K562 (cell line): ENCODE measurements around the gene SPRR2A. TPM values are rescaled to one million over a fixed set of nuclear protein-coding genes. Genes with fewer than 3 reads are reported as not detected.
A peak's percentile ranks its signal among the peaks of the same experiment; 100 is the strongest.

Experiments
- CBX3 ChIP-seq, 2 experiments: IDR thresholded peaks; 1 replicate in 1 of 2; 2 replicates in 1 of 2; pipeline ENCODE4 v1.6.1; 2012; ENCODE audit warnings: inconsistent platforms in 2 of 2, low read length in 2 of 2, borderline replicate concordance in 1 of 2, control low read depth in 1 of 2
- CCNT2 ChIP-seq: IDR thresholded peaks from 2 replicates; pipeline ENCODE4 v1.6.1; 2011; ENCODE audit warnings: borderline replicate concordance, low read depth, mild to moderate bottlenecking, moderate library complexity, mixed read lengths, low read length; ENCODE audit not compliant: insufficient read length; ENCODE audit errors: extremely low read depth
- EP300 ChIP-seq: IDR thresholded peaks from 2 replicates; pipeline ENCODE4 v1.6.1; 2012; ENCODE audit warnings: low read length, improper control_type of control experiment
- HNRNPK ChIP-seq: fragments of 200-400 bp; formaldehyde crosslinking; IDR thresholded peaks from one replicate; pipeline ENCODE4 v1.6.1; 2018; ENCODE audit warnings: mild to moderate bottlenecking, low read depth, low read length; ENCODE audit not compliant: poor library complexity, severe bottlenecking
- HOXB6 ChIP-seq: fragments of 250-450 bp; sonication (Bioruptor Pico); IDR thresholded peaks from 2 replicates; pipeline ENCODE4 v1.5.1; 2022; ENCODE audit warnings: mild to moderate bottlenecking, borderline replicate concordance
- ILF3 ChIP-seq: fragments of 450-650 bp; IDR thresholded peaks from 2 replicates; pipeline ENCODE4 v1.6.1; 2018; ENCODE audit warnings: antibody characterized with exemption, mild to moderate bottlenecking, moderate library complexity, borderline replicate concordance
- KAT7 ChIP-seq: sonication (generic); formaldehyde crosslinking; IDR thresholded peaks from 2 replicates; pipeline ENCODE4 v1.8.0; 2022; ENCODE audit warnings: missing genetic modification reagents, mild to moderate bottlenecking, borderline replicate concordance
- LCOR ChIP-seq: sonication (generic); formaldehyde crosslinking; IDR thresholded peaks from 2 replicates; pipeline ENCODE4 v1.8.0; 2022; ENCODE audit warnings: mild to moderate bottlenecking, missing genetic modification reagents
- NFE2 ChIP-seq: IDR thresholded peaks from 2 replicates; pipeline ENCODE4 v1.6.1; 2014; ENCODE audit warnings: antibody characterized with exemption, low read depth
- NFRKB ChIP-seq: fragments of 450-650 bp; IDR thresholded peaks from 2 replicates; pipeline ENCODE4 v1.6.1; 2016; ENCODE audit warnings: low read depth
- NONO ChIP-seq, 2 experiments: fragments of 200-400 bp in 1 of 2; fragments of 450-650 bp in 1 of 2; formaldehyde crosslinking in 1 of 2; IDR thresholded peaks; 2 replicates each; pipeline ENCODE4 v1.6.1; 2017; ENCODE audit warnings: low read depth in 2 of 2, mild to moderate bottlenecking in 2 of 2, moderate library complexity in 2 of 2, low read length in 1 of 2
- PHB2 ChIP-seq: fragments of 450-650 bp; IDR thresholded peaks from 2 replicates; pipeline ENCODE4 v1.6.1; 2017; ENCODE audit warnings: low read depth
- RAD21 ChIP-seq, 2 experiments: fragments of 250-450 bp in 1 of 2; fragments of 450-650 bp in 1 of 2; sonication (Bioruptor Pico) in 1 of 2; formaldehyde crosslinking in 1 of 2; IDR thresholded peaks in 1 of 2; conservative IDR thresholded peaks in 1 of 2; 2 replicates each; pipeline versions ENCODE4 v1.4.0 to v1.8.0; 2020 to 2022; ENCODE audit warnings: mild to moderate bottlenecking in 2 of 2, moderate library complexity in 1 of 2
- RFX1 ChIP-seq: fragments of 450-650 bp; IDR thresholded peaks from 2 replicates; pipeline ENCODE4 v1.6.1; 2016; ENCODE audit warnings: mild to moderate bottlenecking, moderate library complexity
- SMC3 ChIP-seq: conservative IDR thresholded peaks from 2 replicates; pipeline ENCODE4 v1.6.1; 2011; ENCODE audit warnings: low read depth, low read length, improper control_type of control experiment; ENCODE audit not compliant: insufficient read depth
- SNIP1 ChIP-seq: fragments of 450-650 bp; IDR thresholded peaks from 2 replicates; pipeline ENCODE4 v1.7.1; 2017; ENCODE audit warnings: low read depth, mild to moderate bottlenecking
- ZBED1 ChIP-seq: IDR thresholded peaks from 2 replicates; pipeline ENCODE4 v1.6.1; 2014
- ZNF253 ChIP-seq: fragments of 250-450 bp; sonication (Bioruptor Pico); conservative IDR thresholded peaks from 2 replicates; pipeline ENCODE4 v1.6.1; 2021; ENCODE audit warnings: mild to moderate bottlenecking
- ZNF274 ChIP-seq: IDR thresholded peaks from 2 replicates; pipeline ENCODE4 v1.6.1; 2011; ENCODE audit warnings: low read depth, mild to moderate bottlenecking, low read length, moderate library complexity, borderline replicate concordance
- polyA plus RNA-seq, 8 experiments: library from polyadenylated mRNA; depleted of rRNA in 4 of 8; stranded (reverse) in 5 of 8; unstranded in 3 of 8; fragments of >200 nt; fragmentation: Nextera tagmentation in 2 of 8; fragmentation: Illumina TruSeq in 1 of 8; extraction: Ambion mirVana in 2 of 8; extraction: Trizol in 1 of 8; gene quantifications; 2 replicates each; pipeline versions ENCODE4 v1.2.1 to v1.2.3, GENCODE V29; 2011 to 2014; ENCODE audit warnings: inconsistent platforms in 1 of 8, missing spikeins in 1 of 8
- total RNA-seq, 7 experiments: library from RNA; depleted of rRNA in 6 of 7; stranded (reverse); fragments of >200 nt in 6 of 7; fragmentation: Illumina TruSeq in 2 of 7; extraction: Trizol in 2 of 7; gene quantifications; 2 replicates each; pipeline versions ENCODE4 v1.2.1 to v1.2.3, GENCODE V29; 2011 to 2021; ENCODE audit warnings: low replicate concordance in 1 of 7
- TF ChIP-seq, protein P1 (sequence below), 2 experiments: IDR thresholded peaks; 2 replicates each; pipeline ENCODE4 v1.6.1; 2012; ENCODE audit warnings: improper control_type of control experiment in 2 of 2, low read depth in 2 of 2, low read length in 2 of 2, borderline replicate concordance in 1 of 2
- TF ChIP-seq, protein P2 (sequence below): fragments of 250-450 bp; sonication (Bioruptor Pico); IDR thresholded peaks from 2 replicates; pipeline ENCODE4 v1.5.0; 2020; ENCODE audit warnings: mild to moderate bottlenecking
- TF ChIP-seq, protein P3 (sequence below): fragments of 450-650 bp; formaldehyde crosslinking; IDR thresholded peaks from 2 replicates; pipeline ENCODE4 v1.4.0; 2020; ENCODE audit warnings: mild to moderate bottlenecking, mixed read lengths

The SPRR2A gene
- total and polyA plus RNA-seq, 9 of the 15 experiments (the other 6 are each of a cell fraction or from before 2014, with no cell fraction given): 0.17 TPM; not detected in 8

DNA sequence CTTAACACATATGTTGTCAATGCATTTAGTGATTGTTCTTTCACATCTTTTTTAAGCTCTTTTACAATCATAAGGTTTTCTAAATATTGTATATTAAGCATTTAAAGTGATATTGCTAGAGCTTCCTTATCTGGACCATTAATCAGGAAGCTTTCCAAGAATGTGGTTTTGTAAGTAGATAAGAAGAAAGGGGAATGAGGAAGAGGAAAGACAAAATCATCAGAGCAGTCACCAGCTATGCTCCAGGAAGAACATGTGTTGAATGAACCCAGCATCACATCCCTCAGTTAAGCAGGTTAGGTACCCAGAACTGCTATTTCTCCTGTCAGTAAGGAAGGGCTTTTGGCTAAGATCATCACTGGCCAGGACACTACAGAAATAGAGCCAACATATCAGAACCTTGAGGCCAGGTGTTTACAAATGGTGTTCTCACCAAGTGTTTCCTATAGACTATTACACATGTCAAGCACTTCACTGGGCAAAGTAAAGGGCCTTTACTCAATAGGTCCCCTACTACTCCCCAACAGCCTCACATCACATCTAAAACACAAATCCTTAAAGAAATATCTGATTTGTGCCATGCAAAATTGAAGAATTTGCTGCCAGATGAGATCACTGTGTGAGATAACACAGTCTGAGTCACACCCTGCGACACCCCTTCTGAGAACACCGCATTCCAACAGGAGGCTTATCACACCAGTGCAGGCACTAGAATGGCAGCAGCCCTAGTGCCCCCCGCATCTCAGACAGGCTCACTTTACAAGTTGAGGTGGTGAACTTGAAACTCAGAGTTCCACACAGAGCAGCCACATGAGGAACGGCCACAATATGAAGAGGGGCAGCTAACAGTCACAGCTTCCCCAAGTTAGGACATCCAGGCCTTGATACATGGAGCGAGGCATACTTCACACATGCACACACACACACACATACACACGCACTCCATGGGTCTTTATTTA, 1.8 kb upstream of the SPRR2A start (continued):
- TF ChIP-seq NFE2: peak; percentile 63
- no peak for TF ChIP-seq HOXB6 (CRISPR knock-in tag)
- TF ChIP-seq NONO (IDR thresholded peaks at IDR 0.05; ENCODE audit: low read depth in 2 of 2, low read length in 1 of 2): no peak
- TF ChIP-seq SMC3: no peak
- TF ChIP-seq SNIP1: no peak
- TF ChIP-seq, protein P1, sequence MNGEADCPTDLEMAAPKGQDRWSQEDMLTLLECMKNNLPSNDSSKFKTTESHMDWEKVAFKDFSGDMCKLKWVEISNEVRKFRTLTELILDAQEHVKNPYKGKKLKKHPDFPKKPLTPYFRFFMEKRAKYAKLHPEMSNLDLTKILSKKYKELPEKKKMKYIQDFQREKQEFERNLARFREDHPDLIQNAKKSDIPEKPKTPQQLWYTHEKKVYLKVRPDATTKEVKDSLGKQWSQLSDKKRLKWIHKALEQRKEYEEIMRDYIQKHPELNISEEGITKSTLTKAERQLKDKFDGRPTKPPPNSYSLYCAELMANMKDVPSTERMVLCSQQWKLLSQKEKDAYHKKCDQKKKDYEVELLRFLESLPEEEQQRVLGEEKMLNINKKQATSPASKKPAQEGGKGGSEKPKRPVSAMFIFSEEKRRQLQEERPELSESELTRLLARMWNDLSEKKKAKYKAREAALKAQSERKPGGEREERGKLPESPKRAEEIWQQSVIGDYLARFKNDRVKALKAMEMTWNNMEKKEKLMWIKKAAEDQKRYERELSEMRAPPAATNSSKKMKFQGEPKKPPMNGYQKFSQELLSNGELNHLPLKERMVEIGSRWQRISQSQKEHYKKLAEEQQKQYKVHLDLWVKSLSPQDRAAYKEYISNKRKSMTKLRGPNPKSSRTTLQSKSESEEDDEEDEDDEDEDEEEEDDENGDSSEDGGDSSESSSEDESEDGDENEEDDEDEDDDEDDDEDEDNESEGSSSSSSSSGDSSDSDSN (IDR thresholded peaks at IDR 0.05; ENCODE audit: borderline replicate concordance in 1 of 2, low read depth in 2 of 2, low read length in 2 of 2): 0 out of 4 replicates have a peak, but pooled peaks of 1 of the 2 experiments have one; percentile 20
- TF ChIP-seq LCOR: no peak
- TF ChIP-seq, protein P2, sequence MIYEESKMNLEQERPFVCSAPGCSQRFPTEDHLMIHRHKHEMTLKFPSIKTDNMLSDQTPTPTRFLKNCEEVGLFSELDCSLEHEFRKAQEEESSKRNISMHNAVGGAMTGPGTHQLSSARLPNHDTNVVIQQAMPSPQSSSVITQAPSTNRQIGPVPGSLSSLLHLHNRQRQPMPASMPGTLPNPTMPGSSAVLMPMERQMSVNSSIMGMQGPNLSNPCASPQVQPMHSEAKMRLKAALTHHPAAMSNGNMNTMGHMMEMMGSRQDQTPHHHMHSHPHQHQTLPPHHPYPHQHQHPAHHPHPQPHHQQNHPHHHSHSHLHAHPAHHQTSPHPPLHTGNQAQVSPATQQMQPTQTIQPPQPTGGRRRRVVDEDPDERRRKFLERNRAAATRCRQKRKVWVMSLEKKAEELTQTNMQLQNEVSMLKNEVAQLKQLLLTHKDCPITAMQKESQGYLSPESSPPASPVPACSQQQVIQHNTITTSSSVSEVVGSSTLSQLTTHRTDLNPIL (CRISPR knock-in tag): no peak
- TF ChIP-seq RFX1: no peak
- peak; percentile 93 for TF ChIP-seq EP300
- no peak for TF ChIP-seq KAT7 (CRISPR knock-in tag)
- TF ChIP-seq HNRNPK: no peak
- TF ChIP-seq CBX3 (IDR thresholded peaks at IDR 0.05; ENCODE audit: borderline replicate concordance in 1 of 2, low read length in 2 of 2): peak in 1 of 2 experiments; percentile 74; a peak in 2 of 3 replicates
- peak; percentile 74 for TF ChIP-seq PHB2
- peak; percentile 51; the same call in 1 of the 2 replicates for TF ChIP-seq NFRKB
- no peak for TF ChIP-seq ZBED1
- no peak for TF ChIP-seq ZNF253
- no peak for TF ChIP-seq ZNF274
- TF ChIP-seq, protein P3, sequence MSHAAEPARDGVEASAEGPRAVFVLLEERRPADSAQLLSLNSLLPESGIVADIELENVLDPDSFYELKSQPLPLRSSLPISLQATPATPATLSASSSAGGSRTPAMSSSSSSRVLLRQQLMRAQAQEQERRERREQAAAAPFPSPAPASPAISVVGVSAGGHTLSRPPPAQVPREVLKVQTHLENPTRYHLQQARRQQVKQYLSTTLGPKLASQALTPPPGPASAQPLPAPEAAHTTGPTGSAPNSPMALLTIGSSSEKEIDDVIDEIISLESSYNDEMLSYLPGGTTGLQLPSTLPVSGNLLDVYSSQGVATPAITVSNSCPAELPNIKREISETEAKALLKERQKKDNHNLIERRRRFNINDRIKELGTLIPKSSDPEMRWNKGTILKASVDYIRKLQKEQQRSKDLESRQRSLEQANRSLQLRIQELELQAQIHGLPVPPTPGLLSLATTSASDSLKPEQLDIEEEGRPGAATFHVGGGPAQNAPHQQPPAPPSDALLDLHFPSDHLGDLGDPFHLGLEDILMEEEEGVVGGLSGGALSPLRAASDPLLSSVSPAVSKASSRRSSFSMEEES (CRISPR knock-in tag): no peak
- TF ChIP-seq CCNT2: peak; percentile 86
- TF ChIP-seq ILF3: peak; percentile 65; the same call in 1 of the 2 replicates
- TF ChIP-seq RAD21 (CRISPR knock-in tag; conservative IDR thresholded peaks at IDR 0.05 in 1 of 2, IDR thresholded peaks at IDR 0.05 in 1 of 2): no peak
